OCI-LY1 (cell line): ENCODE data around the gene NLRP2B.

Experiments
- H2AFZ ChIP-seq: fragments of 200-600 bp; sonication (generic), shearing (Covaris generic); 2 replicates; pipeline ENCODE4 v1.6.0; 2014; ENCODE audit warnings: antibody characterized with exemption, mild to moderate bottlenecking, low read length
- H3F3A ChIP-seq: fragments of 200-600 bp; sonication (generic), shearing (Covaris generic); 2 replicates; pipeline ENCODE4 v1.6.0; 2014; ENCODE audit warnings: mild to moderate bottlenecking, antibody characterized with exemption, low read length, moderate library complexity; ENCODE audit not compliant: insufficient read depth
- H3K27ac ChIP-seq: fragments of 200-600 bp; sonication (generic); 2 replicates; pipeline ENCODE4 v1.5.1; 2014; ENCODE audit warnings: low read length, mixed run types, mild to moderate bottlenecking, low read depth; ENCODE audit not compliant: poor library complexity, severe bottlenecking
- H3K27me3 ChIP-seq: fragments of 200-600 bp; sonication (generic); 2 replicates; pipeline ENCODE4 v1.6.0; 2014; ENCODE audit warnings: antibody characterized with exemption, mild to moderate bottlenecking, low read length, moderate library complexity; ENCODE audit not compliant: insufficient read depth
- H3K36me3 ChIP-seq: fragments of 200-600 bp; sonication (generic); 2 replicates; pipeline ENCODE4 v1.6.1; 2014; ENCODE audit warnings: mild to moderate bottlenecking, antibody characterized with exemption, low read length, moderate library complexity, mixed read lengths; ENCODE audit not compliant: insufficient read depth
- H3K4me1 ChIP-seq: fragments of 200-600 bp; sonication (generic); 2 replicates; pipeline ENCODE4 v1.5.1; 2014; ENCODE audit warnings: mild to moderate bottlenecking, low read length, moderate library complexity; ENCODE audit not compliant: insufficient read depth, severe bottlenecking
- H3K4me2 ChIP-seq: fragments of 200-600 bp; sonication (generic), shearing (Covaris generic); 2 replicates; pipeline ENCODE4 v1.6.1; 2014; ENCODE audit warnings: low read length
- H3K4me3 ChIP-seq: fragments of 200-600 bp; sonication (generic); 2 replicates; pipeline ENCODE4 v1.5.1; 2014; ENCODE audit warnings: low read length, low read depth, mild to moderate bottlenecking, mixed read lengths; ENCODE audit not compliant: poor library complexity, severe bottlenecking
- H3K79me2 ChIP-seq: fragments of 200-600 bp; shearing (Covaris generic); 2 replicates; pipeline ENCODE4 v1.6.1; 2016; ENCODE audit warnings: mixed run types, low read length, mixed read lengths; ENCODE audit not compliant: insufficient read depth
- H3K9ac ChIP-seq: fragments of 200-600 bp; sonication (generic), shearing (Covaris generic); 2 replicates; pipeline ENCODE4 v1.6.1; 2014; ENCODE audit warnings: mild to moderate bottlenecking, low read length, mixed read lengths
- H3K9me2 ChIP-seq: fragments of 200-600 bp; sonication (generic), shearing (Covaris generic); 2 replicates; pipeline ENCODE4 v1.6.1; 2014; ENCODE audit warnings: low read depth, mild to moderate bottlenecking, low read length, mixed read lengths
- H3K9me3 ChIP-seq: fragments of 200-600 bp; shearing (Covaris generic); 2 replicates; pipeline ENCODE4 v1.6.1; 2014; ENCODE audit warnings: low read length, mixed read lengths
- H4K20me1 ChIP-seq: fragments of 200-600 bp; sonication (generic), shearing (Covaris generic); 2 replicates; pipeline ENCODE4 v1.6.0; 2016; ENCODE audit warnings: mild to moderate bottlenecking, low read length; ENCODE audit not compliant: insufficient read depth
- CTCF ChIP-seq: fragments of 200-600 bp; sonication (generic), shearing (Covaris generic); IDR thresholded peaks from 2 replicates; pipeline ENCODE4 v1.5.1; 2017; ENCODE audit warnings: mild to moderate bottlenecking, antibody characterized with exemption, low read length, moderate library complexity, mixed read lengths
- EZH2 ChIP-seq: fragments of 200-600 bp; sonication (generic), shearing (Covaris generic); IDR thresholded peaks from 2 replicates; pipeline ENCODE4 v1.8.0; 2017; ENCODE audit warnings: borderline replicate concordance, mixed run types, mild to moderate bottlenecking, antibody characterized with exemption, low read length, moderate library complexity, mixed read lengths

Gene NLRP2B

DNA sequence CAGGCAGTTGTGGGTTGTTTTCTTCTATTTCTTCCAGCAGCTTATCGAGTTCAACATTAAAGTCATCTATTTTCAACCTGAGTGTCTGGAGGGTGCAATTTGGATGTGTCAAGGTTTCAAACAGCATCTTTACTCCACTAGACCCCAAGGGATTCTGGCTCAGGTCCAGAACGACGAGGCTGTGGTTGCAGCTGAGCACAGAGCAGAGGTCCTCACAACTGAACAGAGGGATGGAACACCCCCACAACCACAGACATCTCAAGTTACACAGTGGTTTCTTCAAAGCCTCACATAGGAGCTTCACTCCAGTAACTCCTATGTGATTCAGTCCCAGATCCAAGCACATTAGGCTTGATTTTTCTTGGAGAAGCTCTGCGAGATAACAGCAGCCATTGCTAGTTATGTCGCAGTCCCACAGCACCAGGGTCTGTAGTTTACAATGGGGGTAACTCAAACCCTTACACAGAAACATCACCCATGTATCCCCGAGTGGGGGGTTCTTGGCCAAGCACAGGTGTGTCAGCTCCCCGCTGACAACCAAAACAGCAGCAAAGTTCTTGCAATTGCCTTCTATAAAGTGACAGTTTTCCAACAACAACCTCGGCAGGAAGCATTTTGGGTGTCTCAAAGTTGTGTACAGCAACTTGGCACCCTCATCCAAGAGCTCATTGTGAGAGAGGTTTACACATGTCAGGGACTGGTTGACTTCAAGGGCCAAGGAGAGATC, 2.8 kb downstream of the NLRP2B start:
- H3K27ac ChIP-seq = no peak overlapping the region
- H3K9ac ChIP-seq = no peak overlapping the region
- H3K27me3 ChIP-seq = no peaks in the 10 kb centered on the region
- TF ChIP-seq CTCF (no peak), EZH2 (no peak)
- H2AFZ ChIP-seq = no peak overlapping the region
- no peaks in the 10 kb centered on the region for H3F3A ChIP-seq
- H3K36me3 ChIP-seq = no peaks in the 10 kb centered on the region
- H3K79me2 ChIP-seq = no peaks in the 10 kb centered on the region
- H4K20me1 ChIP-seq = no peaks in the 10 kb centered on the region
- H3K4me2 ChIP-seq = no peak overlapping the region
- no peaks in the 10 kb centered on the region for H3K4me1 ChIP-seq
- H3K4me3 ChIP-seq = no peak overlapping the region
- no peaks in the 10 kb centered on the region for H3K9me2 ChIP-seq
- H3K9me3 ChIP-seq = no peaks in the 10 kb centered on the region

DNA sequence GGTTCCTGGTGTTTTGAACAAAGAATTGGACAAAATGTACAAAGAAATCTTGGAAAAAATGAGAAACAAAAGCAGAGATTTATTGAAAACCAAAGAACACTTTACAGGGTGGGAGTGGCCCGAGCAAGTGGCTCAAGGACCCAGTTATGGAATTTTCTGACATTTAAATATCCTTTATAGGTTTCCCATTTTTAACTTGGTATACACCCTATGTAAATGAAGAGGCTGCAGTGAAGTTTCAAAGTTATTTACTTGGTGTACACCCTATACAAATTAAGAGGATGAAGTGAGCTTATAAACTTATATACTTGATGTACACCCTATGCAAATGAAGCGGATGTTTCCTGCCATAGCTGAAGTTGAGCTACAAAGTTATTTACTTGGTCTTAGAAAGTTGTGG, 4.7 kb downstream of the NLRP2B start:
- TF ChIP-seq EZH2 = no peak
- no peak for TF ChIP-seq CTCF

DNA sequence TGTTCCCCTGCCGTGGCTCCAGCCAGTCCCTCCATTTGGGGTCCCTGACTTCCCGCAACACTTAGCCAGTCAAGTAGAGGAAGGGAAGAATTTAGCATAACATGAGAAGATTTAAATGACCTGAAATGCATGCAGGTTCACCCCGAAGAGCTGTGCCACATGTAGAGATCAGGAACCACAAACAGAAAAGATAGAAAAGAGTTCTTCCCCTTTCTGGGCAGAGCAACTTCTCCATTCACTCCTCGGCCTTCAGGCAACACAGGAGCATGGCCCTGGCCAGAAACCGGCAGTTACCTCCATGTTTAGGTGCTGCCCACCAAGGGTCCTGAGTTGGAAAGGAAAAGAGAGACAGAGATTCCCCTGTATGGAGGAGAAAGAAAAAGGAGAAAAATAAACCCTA, 5.2 kb downstream of the NLRP2B start:
- no peaks in the 10 kb centered on the region for H3K9me2 ChIP-seq
- no peaks in the 10 kb centered on the region for H3F3A ChIP-seq
- H2AFZ ChIP-seq = no peak overlapping the region
- no peaks in the 10 kb centered on the region for H3K79me2 ChIP-seq
- no peaks in the 10 kb centered on the region for H3K36me3 ChIP-seq
- H3K9me3 ChIP-seq = no peaks in the 10 kb centered on the region
- no peak overlapping the region for H3K4me3 ChIP-seq
- H3K4me2 ChIP-seq = no peak overlapping the region
- H3K9ac ChIP-seq = no peak overlapping the region
- H3K27ac ChIP-seq = no peak overlapping the region
- no peaks in the 10 kb centered on the region for H3K4me1 ChIP-seq
- no peaks in the 10 kb centered on the region for H4K20me1 ChIP-seq
- no peaks in the 10 kb centered on the region for H3K27me3 ChIP-seq
- TF ChIP-seq EZH2 (no peak), CTCF (no peak)

More for the DNA sequence above, 4.7 kb downstream of the NLRP2B start:
- H3K36me3 ChIP-seq = no peaks in the 10 kb centered on the region
- no peak overlapping the region for H3K27ac ChIP-seq
- no peaks in the 10 kb centered on the region for H3K79me2 ChIP-seq
- no peaks in the 10 kb centered on the region for H3K4me1 ChIP-seq
- H3K9ac ChIP-seq = no peak overlapping the region
- H3F3A ChIP-seq = no peaks in the 10 kb centered on the region
- H3K4me2 ChIP-seq = no peak overlapping the region
- no peaks in the 10 kb centered on the region for H3K9me2 ChIP-seq
- no peaks in the 10 kb centered on the region for H3K27me3 ChIP-seq
- H4K20me1 ChIP-seq = no peaks in the 10 kb centered on the region
- no peaks in the 10 kb centered on the region for H3K9me3 ChIP-seq
- H2AFZ ChIP-seq = no peak overlapping the region
- H3K4me3 ChIP-seq = no peak overlapping the region
